Sigmoid colon (tissue), 4 donors: ENCODE data around the gene HAND1.

ENCODE experiments used
- EP300 ChIP-seq, 4 donors: sonication (generic); formaldehyde crosslinking; IDR thresholded peaks; one replicate each; pipeline ENCODE4 v1.6.1; 2017; ENCODE audit warnings: antibody characterized with exemption in 4 of 4
- POLR2A ChIP-seq, 2 donors: fragments of 450-650 bp; IDR thresholded peaks; one replicate each; pipeline ENCODE4 v1.6.1; 2016; ENCODE audit warnings: antibody characterized with exemption in 2 of 2, mild to moderate bottlenecking in 2 of 2, moderate library complexity in 2 of 2
- POLR2AphosphoS5 ChIP-seq, 4 donors: sonication (generic); formaldehyde crosslinking; IDR thresholded peaks; one replicate each; pipeline ENCODE4 v1.6.1; 2017; ENCODE audit warnings: antibody characterized with exemption in 4 of 4
- TF ChIP-seq, protein P1 (sequence below), 4 experiments: fragments of 450-650 bp in 3 of 4; fragments of 200-600 bp in 1 of 4; IDR thresholded peaks; one replicate each; pipeline ENCODE4 v1.5.1; 2016 to 2019; ENCODE audit warnings: antibody characterized with exemption in 4 of 4, mild to moderate bottlenecking in 3 of 4, moderate library complexity in 2 of 4

DNA sequence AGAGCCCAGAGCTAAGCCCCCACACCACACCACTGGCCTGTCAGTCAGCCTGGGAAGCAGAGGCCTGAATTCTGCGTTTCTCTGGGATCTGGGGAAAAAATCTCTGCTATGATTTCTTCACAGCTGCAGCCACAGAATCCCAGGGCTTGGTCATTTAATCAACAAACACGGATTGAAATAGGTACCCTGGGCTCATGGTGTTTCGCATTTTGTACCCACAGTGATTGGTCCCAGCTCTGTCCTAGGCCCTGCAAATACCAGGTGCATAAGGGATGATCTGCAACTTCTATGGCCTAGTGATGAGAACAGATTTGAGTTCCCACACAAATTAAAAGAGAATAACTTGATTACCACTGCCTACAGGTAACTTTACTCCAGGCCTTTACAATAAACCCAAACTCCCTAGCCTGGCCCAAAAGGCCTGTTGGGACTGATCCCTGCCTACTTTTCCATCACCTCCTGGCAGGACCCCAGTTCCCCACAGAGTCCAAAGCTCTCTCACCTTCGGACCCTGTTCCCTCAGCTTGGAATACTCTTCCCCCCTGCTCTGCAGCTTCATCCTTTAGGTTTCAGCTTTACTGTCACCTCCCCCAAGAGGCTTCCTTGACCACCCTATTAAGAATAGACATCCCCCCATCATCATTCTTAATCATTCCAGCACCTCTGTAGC is 46.9 kb downstream of the HAND1 start:
- TF ChIP-seq POLR2AphosphoS5 (IDR thresholded peaks at IDR 0.05) = no peak
- TF ChIP-seq, protein P1, sequence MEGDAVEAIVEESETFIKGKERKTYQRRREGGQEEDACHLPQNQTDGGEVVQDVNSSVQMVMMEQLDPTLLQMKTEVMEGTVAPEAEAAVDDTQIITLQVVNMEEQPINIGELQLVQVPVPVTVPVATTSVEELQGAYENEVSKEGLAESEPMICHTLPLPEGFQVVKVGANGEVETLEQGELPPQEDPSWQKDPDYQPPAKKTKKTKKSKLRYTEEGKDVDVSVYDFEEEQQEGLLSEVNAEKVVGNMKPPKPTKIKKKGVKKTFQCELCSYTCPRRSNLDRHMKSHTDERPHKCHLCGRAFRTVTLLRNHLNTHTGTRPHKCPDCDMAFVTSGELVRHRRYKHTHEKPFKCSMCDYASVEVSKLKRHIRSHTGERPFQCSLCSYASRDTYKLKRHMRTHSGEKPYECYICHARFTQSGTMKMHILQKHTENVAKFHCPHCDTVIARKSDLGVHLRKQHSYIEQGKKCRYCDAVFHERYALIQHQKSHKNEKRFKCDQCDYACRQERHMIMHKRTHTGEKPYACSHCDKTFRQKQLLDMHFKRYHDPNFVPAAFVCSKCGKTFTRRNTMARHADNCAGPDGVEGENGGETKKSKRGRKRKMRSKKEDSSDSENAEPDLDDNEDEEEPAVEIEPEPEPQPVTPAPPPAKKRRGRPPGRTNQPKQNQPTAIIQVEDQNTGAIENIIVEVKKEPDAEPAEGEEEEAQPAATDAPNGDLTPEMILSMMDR (IDR thresholded peaks at IDR 0.05) = no peak
- TF ChIP-seq POLR2A (IDR thresholded peaks at IDR 0.05) = no peak
- no peak for TF ChIP-seq EP300 (IDR thresholded peaks at IDR 0.05)
